GM12873 (cell line): Measurements from ENCODE around the gene CACNA1E.

Source experiments
- TF ChIP-seq, protein P1 (sequence below): IDR thresholded peaks from 2 replicates; pipeline ENCODE4 v1.5.1; 2012; ENCODE audit warnings: low read depth, mild to moderate bottlenecking, moderate library complexity, low read length, control low read depth; ENCODE audit not compliant: insufficient read depth; ENCODE audit errors: missing control alignments

CACNA1E gene

GRCh38 chr1:181655756-181656155 lies 172.4 kb downstream of the CACNA1E start:
- TF ChIP-seq, protein P1, sequence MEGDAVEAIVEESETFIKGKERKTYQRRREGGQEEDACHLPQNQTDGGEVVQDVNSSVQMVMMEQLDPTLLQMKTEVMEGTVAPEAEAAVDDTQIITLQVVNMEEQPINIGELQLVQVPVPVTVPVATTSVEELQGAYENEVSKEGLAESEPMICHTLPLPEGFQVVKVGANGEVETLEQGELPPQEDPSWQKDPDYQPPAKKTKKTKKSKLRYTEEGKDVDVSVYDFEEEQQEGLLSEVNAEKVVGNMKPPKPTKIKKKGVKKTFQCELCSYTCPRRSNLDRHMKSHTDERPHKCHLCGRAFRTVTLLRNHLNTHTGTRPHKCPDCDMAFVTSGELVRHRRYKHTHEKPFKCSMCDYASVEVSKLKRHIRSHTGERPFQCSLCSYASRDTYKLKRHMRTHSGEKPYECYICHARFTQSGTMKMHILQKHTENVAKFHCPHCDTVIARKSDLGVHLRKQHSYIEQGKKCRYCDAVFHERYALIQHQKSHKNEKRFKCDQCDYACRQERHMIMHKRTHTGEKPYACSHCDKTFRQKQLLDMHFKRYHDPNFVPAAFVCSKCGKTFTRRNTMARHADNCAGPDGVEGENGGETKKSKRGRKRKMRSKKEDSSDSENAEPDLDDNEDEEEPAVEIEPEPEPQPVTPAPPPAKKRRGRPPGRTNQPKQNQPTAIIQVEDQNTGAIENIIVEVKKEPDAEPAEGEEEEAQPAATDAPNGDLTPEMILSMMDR = no peak

GRCh38 chr1:181656491-181656890 lies 173.2 kb downstream of the CACNA1E start:
- TF ChIP-seq, protein P1 = no peak

- TF ChIP-seq, protein P1 = no peak
Observed at GRCh38 chr1:181658581-181658980, 175.3 kb downstream of the CACNA1E start.

DNA sequence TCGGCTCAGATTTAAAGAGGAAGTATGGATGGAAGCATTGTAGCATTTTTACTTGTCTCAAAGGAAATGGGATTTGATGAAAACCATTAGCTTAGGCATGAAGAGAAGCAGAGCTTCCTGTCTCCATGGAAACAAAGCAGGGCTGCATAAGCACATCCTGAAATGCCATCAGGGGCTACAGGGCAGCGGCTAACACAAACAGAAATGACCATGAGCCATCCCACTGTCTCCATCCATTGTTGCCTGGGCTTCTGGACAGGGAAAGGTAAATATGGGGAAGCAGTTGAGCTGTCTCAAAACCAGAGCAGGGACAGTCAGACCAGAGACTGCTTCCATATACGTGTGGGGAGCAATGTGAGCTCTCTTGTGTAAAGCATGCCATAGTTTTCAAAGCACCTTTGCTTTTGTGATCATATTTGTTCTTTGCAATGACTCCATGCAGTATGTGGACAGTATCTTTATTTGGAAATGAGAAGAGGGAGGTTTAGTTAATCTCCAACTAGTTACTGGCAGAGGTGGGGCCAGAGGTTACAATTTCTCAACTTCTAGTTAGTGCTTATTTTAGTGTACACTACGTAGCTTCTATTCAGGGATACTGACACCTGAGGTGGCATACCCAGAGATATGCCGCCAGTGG lies 176.1 kb downstream of the CACNA1E start:
- TF ChIP-seq, protein P1 = no peak

- TF ChIP-seq, protein P1 = no peak
Observed at GRCh38 chr1:181660621-181661020, 177.3 kb downstream of the CACNA1E start.

- TF ChIP-seq, protein P1 = no peak
Observed at GRCh38 chr1:181661569-181661968, 178.3 kb downstream of the CACNA1E start.

DNA sequence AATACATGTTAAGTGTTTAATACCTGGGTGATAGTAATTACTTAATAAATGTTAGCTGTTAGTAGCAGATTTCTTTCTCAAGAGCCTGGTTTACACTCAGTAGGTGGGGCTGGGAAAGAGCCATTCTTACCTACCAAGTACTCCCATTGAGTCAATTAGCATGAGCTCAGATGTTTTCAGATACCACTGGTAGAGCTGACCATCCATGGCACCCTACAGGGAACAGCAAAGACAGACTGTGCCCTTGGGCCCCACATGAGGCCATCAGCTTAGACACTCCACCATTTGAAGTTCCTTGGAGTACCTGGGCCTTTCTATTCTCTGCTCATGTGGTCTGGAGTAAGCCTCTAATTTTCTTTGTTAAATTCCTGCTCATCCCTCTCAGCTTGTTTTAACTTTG lies 179.3 kb downstream of the CACNA1E start:
- TF ChIP-seq, protein P1 = no peak
